Osteoblast (primary cell): ENCODE data around the gene SDHAF4. TPM values are rescaled to one million over a fixed set of nuclear protein-coding genes. Genes with fewer than 3 reads are reported as not detected.
A peak's percentile ranks its signal among the peaks of the same experiment; 100 is the strongest.

Source experiments
- DNase-seq: peaks from one replicate; pipeline ENCODE4 v3.0.0; 2011; ENCODE audit warnings: low spot score, mixed read lengths; ENCODE audit not compliant: insufficient read length; ENCODE audit errors: missing footprints
- H2AFZ ChIP-seq: 2 replicates; pipeline ENCODE4 v1.6.0; 2011; ENCODE audit warnings: mild to moderate bottlenecking, low read length
- H3K27ac ChIP-seq: 2 replicates; pipeline ENCODE4 v1.5.1; 2011; ENCODE audit warnings: mild to moderate bottlenecking, low read depth, low read length, moderate library complexity
- H3K27me3 ChIP-seq: 2 replicates; pipeline ENCODE4 v1.6.0; 2012; ENCODE audit warnings: mild to moderate bottlenecking, control low read depth, inconsistent platforms, low read length, moderate library complexity; ENCODE audit not compliant: insufficient read depth
- H3K36me3 ChIP-seq: 2 replicates; pipeline ENCODE4 v1.5.1; 2011; ENCODE audit warnings: mild to moderate bottlenecking, low read length, control low read depth, moderate library complexity; ENCODE audit not compliant: insufficient read depth
- H3K4me1 ChIP-seq: 2 replicates; pipeline ENCODE4 v1.5.1; 2011; ENCODE audit warnings: mild to moderate bottlenecking, low read length, control low read depth, moderate library complexity; ENCODE audit not compliant: insufficient read depth
- H3K4me2 ChIP-seq: 2 replicates; pipeline ENCODE4 v1.6.0; 2011; ENCODE audit warnings: mild to moderate bottlenecking, low read length; ENCODE audit not compliant: insufficient read depth
- H3K4me3 ChIP-seq: fragments of 200-600 bp; sonication (generic); 3 replicates; pipeline ENCODE4 v1.5.1; 2012; ENCODE audit warnings: mild to moderate bottlenecking, low read length, inconsistent platforms; ENCODE audit not compliant: insufficient read depth
- H3K79me2 ChIP-seq: 2 replicates; pipeline ENCODE4 v1.6.0; 2012; ENCODE audit warnings: mild to moderate bottlenecking, low read length, control low read depth, inconsistent platforms; ENCODE audit not compliant: insufficient read depth
- H3K9me3 ChIP-seq: 2 replicates; pipeline ENCODE4 v1.5.1; 2011; ENCODE audit warnings: low read depth, low read length, control low read depth
- H4K20me1 ChIP-seq: 2 replicates; pipeline ENCODE4 v1.6.0; 2012; ENCODE audit warnings: mild to moderate bottlenecking, low read length, control low read depth; ENCODE audit not compliant: insufficient read depth
- total RNA-seq: library from RNA; depleted of rRNA; stranded (reverse); fragments of >200 nt; gene quantifications from 2 replicates; pipeline ENCODE4 v1.2.3, GENCODE V29; 2012
- TF ChIP-seq, protein P1 (sequence below): IDR thresholded peaks from 2 replicates; pipeline ENCODE4 v1.5.1; 2011; ENCODE audit warnings: mild to moderate bottlenecking, low read depth, low read length, moderate library complexity; ENCODE audit errors: extremely low read depth

The SDHAF4 gene
- total RNA-seq, 1 donor: 6.9 TPM

DNA sequence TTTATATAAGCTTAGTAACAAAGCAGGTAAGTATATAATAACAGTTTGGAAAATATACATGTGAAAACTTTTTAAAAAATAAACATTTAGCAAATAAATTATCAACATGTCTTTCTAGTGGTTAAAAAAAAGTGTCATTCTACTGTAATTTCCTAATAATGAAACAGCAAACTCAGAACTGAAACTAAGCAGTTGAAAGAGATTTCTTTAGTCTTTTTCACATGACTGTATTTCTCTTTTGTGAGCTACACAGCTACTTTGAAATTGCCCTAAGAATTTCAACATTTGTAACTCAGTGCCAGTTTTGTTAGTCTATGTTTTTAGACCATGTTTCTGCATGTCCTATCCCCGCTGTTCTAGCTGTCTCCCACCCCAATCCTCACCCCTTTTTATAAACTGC is 28.4 kb upstream of the SDHAF4 start:
- Histone ChIP-seq H3K4me2 (no peak overlapping the region), H3K79me2 (no peaks in the 10 kb centered on the region), H3K27ac (no peak overlapping the region), H2AFZ (no peak overlapping the region), H3K27me3 (no peaks in the 10 kb centered on the region), H3K36me3 (peaks cover 3% of the 10 kb centered on the region), H3K4me3 (no peak overlapping the region), H3K9me3 (no peaks in the 10 kb centered on the region), H4K20me1 (no peaks in the 10 kb centered on the region), H3K4me1 (no peaks in the 10 kb centered on the region)
- TF ChIP-seq, protein P1, sequence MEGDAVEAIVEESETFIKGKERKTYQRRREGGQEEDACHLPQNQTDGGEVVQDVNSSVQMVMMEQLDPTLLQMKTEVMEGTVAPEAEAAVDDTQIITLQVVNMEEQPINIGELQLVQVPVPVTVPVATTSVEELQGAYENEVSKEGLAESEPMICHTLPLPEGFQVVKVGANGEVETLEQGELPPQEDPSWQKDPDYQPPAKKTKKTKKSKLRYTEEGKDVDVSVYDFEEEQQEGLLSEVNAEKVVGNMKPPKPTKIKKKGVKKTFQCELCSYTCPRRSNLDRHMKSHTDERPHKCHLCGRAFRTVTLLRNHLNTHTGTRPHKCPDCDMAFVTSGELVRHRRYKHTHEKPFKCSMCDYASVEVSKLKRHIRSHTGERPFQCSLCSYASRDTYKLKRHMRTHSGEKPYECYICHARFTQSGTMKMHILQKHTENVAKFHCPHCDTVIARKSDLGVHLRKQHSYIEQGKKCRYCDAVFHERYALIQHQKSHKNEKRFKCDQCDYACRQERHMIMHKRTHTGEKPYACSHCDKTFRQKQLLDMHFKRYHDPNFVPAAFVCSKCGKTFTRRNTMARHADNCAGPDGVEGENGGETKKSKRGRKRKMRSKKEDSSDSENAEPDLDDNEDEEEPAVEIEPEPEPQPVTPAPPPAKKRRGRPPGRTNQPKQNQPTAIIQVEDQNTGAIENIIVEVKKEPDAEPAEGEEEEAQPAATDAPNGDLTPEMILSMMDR: no peak
- no peak for DNase-seq

DNA sequence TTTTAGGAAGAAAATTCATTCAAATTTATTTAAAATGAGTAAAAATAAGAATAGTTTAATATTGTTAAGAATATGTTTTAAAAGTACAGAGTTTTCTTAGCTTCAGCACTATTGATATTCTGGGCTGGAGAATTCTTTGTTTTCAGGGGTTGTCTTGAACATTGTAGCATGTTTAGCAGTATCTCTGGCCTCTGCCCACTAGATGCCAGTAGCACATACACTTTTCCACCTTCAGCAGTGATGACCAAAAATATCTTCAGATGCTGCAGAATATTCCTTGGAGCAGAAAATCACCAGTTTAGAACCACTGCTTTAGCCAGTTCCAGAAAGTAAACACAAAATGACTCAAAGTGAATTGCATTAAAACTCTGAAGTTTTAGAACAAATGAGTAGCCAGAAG is 19.4 kb upstream of the SDHAF4 start:
- Histone ChIP-seq H3K36me3 (no peaks in the 10 kb centered on the region), H3K4me3 (no peak overlapping the region), H2AFZ (no peak overlapping the region), H3K9me3 (no peaks in the 10 kb centered on the region), H3K79me2 (no peaks in the 10 kb centered on the region), H4K20me1 (no peaks in the 10 kb centered on the region), H3K27ac (no peak overlapping the region), H3K27me3 (no peaks in the 10 kb centered on the region), H3K4me2 (no peak overlapping the region), H3K4me1 (peaks cover 8% of the 10 kb centered on the region)
- TF ChIP-seq, protein P1: peak; percentile 66
- no peak for DNase-seq

- H3K9me3 ChIP-seq: no peaks in the 10 kb centered on the region
- no peak overlapping the region for H3K4me3 ChIP-seq
- no peak overlapping the region for H2AFZ ChIP-seq
- TF ChIP-seq, protein P1: no peak
- no peak overlapping the region for H3K27ac ChIP-seq
- DNase-seq: no peak
- peaks cover 8% of the 10 kb centered on the region for H3K4me1 ChIP-seq
- no peaks in the 10 kb centered on the region for H3K27me3 ChIP-seq
- no peaks in the 10 kb centered on the region for H4K20me1 ChIP-seq
- no peaks in the 10 kb centered on the region for H3K36me3 ChIP-seq
- no peak overlapping the region for H3K4me2 ChIP-seq
- no peaks in the 10 kb centered on the region for H3K79me2 ChIP-seq
Measured at GRCh38 chr6:70547905-70548304, 18.8 kb upstream of the SDHAF4 start.

DNA sequence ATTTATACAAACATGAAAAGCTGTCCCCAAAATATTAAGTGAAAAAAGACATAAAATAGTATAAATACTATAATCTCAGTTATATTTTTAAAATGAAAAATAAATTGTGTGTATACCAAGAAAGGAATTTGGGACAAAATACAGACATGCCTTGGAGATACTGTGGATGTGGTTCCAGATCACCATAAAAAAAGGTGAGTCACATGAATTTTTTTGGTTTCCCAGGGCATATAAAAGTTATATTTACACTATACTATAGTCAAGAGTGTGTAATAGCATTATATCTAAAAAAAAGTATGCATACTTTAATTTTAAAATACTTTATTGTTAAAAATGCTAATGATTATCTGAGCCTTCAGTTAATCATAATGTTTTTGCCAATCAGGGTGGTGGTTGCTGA is 17.4 kb upstream of the SDHAF4 start:
- Histone ChIP-seq H3K79me2 (no peaks in the 10 kb centered on the region), H3K4me2 (no peak overlapping the region), H3K36me3 (no peaks in the 10 kb centered on the region), H4K20me1 (no peaks in the 10 kb centered on the region), H3K27me3 (no peaks in the 10 kb centered on the region), H3K4me1 (peaks cover 8% of the 10 kb centered on the region), H2AFZ (no peak overlapping the region), H3K27ac (no peak overlapping the region), H3K4me3 (no peak overlapping the region), H3K9me3 (no peaks in the 10 kb centered on the region)
- DNase-seq: no peak
- TF ChIP-seq, protein P1: no peak
